Measurements from ENCODE around the gene CKAP2L.

Gene CKAP2L

DNA sequence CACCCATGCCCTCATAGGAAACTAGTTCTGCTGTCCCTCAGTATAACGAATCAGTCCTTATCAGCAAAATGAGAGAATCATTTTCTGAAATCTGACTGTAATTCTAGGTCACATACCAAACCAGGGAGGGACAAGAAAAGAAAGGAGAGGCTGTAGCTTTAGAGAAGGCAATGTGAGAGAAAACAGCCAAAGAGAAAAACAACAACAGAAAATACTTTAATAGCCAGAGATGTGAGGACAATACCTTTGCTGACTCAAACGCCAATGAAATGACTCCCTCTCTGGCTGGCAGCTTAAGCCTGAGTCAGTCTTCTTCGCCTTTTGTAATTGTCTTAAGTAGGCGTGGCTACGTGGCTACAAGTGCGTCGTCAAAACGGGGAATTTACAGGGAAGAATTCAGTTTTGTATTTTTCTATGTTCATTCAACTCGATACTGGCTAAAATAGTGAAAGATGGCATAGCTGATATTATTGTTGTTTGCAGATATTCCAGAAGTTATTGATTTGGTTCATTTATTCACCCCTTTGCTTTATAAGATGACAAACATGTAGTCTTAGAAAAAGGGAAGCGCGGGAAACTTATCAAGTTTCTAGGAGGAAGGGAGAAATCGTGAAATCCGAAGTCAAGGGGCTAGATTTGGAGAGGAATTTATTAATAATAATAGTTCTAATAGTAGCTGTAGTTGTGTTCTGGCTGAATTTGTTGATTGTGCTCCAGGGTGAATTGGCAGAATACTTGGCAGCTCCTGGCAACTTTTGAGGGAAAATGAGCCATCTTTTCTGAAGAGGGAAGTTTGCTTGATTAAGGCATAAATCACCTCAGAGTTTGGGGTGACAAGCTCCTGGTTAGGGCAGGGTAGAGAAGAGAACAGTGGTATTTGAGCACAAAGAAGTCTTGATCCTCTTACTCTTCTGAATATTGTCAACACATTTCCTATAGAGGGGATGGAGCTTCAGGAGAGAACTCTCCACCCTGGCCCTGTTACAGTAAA, 20.1 kb upstream of the CKAP2L start, which contains the start of gene IL1A:
IL1A (minus strand) TSS at position 295 of the 991 bp plus-strand sequence. CDS start 723 bp downstream, outside the sequence.
- TF ChIP-seq, protein P1, sequence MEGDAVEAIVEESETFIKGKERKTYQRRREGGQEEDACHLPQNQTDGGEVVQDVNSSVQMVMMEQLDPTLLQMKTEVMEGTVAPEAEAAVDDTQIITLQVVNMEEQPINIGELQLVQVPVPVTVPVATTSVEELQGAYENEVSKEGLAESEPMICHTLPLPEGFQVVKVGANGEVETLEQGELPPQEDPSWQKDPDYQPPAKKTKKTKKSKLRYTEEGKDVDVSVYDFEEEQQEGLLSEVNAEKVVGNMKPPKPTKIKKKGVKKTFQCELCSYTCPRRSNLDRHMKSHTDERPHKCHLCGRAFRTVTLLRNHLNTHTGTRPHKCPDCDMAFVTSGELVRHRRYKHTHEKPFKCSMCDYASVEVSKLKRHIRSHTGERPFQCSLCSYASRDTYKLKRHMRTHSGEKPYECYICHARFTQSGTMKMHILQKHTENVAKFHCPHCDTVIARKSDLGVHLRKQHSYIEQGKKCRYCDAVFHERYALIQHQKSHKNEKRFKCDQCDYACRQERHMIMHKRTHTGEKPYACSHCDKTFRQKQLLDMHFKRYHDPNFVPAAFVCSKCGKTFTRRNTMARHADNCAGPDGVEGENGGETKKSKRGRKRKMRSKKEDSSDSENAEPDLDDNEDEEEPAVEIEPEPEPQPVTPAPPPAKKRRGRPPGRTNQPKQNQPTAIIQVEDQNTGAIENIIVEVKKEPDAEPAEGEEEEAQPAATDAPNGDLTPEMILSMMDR (IDR thresholded peaks at IDR 0.05): no peak
- H3K36me3 ChIP-seq: no peaks in the 10 kb centered on the region
- H3K27ac ChIP-seq: peak within 1 kb of the TSS; percentile 78
- no peaks in the 10 kb centered on the region for H3K27me3 ChIP-seq
- peak within 1 kb of the TSS; percentile 25 to 42 for H3K4me3 ChIP-seq (ENCODE audit: low read depth in 1 of 2, low read length in 1 of 2)
- peaks cover 50 to 57% of the 10 kb centered on the region in 2 experiments for H3K4me1 ChIP-seq (ENCODE audit: control insufficient read depth in 1 of 2, insufficient read depth in 1 of 2, low read depth in 1 of 2, low read length in 1 of 2)
- H3K9me3 ChIP-seq: no peaks in the 10 kb centered on the region

DNA sequence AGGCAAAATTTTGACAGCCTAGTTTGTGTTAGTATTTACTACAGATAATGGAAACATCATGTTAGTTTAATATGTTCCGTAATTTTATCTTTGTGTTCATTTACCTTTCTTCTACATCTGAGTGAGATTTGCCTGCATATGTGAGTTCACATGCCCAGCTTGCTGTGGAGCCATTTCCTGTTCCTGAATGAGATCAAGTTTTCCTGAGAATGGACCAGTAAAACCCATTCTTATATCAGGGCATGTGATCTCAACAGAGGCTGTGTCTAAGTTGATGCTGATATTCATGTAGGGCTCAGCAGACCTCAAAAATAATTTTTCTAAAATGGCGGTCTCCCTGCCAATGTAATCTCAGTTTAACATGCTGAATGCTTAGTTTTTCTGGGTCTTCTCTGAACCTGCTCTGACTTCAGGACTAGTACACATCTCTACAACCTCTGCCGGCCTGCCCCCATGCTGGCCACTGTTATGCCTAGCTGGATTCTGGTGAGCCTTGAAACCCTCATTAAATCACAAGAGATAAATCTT, 18.8 kb upstream of the CKAP2L start:
- TF ChIP-seq, protein P1 (IDR thresholded peaks at IDR 0.05): no peak
- Histone ChIP-seq H3K4me3 (ENCODE audit: low read depth in 1 of 2, low read length in 1 of 2) (no peak overlapping the region), H3K4me1 (ENCODE audit: control insufficient read depth in 1 of 2, insufficient read depth in 1 of 2, low read depth in 1 of 2, low read length in 1 of 2) (peaks cover 38 to 45% of the 10 kb centered on the region in 2 experiments), H3K27me3 (no peaks in the 10 kb centered on the region), H3K27ac (no peak overlapping the region), H3K9me3 (no peaks in the 10 kb centered on the region), H3K36me3 (no peaks in the 10 kb centered on the region)

DNA sequence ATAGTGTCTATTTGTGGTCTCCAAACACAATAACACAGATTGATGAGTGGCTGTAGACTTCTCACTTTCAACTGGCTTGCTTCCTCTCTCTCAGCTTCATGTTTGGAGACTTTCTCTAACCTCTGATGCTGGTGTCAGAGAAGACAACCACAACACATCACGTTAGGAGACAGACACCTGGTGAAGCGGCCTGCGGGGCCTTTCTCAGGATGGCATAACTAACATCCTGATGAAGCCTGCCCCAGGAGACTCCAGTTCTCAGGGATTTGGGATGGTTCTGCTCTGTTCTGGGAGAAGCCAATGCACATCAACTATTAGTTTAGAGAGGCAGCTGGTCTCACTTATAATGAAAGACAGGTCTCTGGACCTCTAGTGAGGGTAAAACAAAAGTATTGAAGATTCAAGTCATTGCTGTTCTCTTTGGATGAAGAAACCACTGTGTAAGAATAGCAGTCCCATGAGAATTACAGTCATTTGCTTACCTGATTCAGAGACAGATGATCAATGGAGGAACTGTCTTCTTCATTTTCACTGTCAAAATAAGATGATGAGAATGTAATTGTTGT, 17.9 kb upstream of the CKAP2L start:
- no peaks in the 10 kb centered on the region for H3K36me3 ChIP-seq
- TF ChIP-seq, protein P1 (IDR thresholded peaks at IDR 0.05): no peak
- H3K27ac ChIP-seq: no peak overlapping the region
- peaks cover 28 to 35% of the 10 kb centered on the region in 2 experiments for H3K4me1 ChIP-seq (ENCODE audit: control insufficient read depth in 1 of 2, insufficient read depth in 1 of 2, low read depth in 1 of 2, low read length in 1 of 2)
- no peaks in the 10 kb centered on the region for H3K9me3 ChIP-seq
- no peak overlapping the region for H3K4me3 ChIP-seq (ENCODE audit: low read depth in 1 of 2, low read length in 1 of 2)
- H3K27me3 ChIP-seq: peaks cover 6% of the 10 kb centered on the region

DNA sequence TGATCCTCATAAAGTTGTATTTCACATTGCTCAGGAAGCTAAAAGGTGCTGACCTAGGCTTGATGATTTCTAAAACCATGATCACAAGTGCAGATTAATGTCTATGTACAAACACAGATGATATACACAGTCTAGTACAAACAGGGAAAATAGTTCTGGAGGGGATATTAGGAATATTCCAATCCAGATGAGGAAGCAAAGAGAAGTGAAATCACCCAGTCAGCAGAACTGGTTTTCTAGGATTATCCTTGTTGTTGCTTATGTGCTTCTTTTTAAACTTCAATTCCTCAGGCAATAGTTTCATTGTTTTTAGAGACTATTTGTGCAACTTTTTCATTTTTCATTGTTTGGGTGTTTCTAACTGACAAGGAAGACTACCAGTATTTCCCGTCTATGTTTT, 15.2 kb upstream of the CKAP2L start:
- TF ChIP-seq, protein P1 (IDR thresholded peaks at IDR 0.05): no peak
- peaks cover 12% of the 10 kb centered on the region for H3K27me3 ChIP-seq
- H3K4me3 ChIP-seq (ENCODE audit: low read depth in 1 of 2, low read length in 1 of 2): no peak overlapping the region
- H3K36me3 ChIP-seq: no peaks in the 10 kb centered on the region
- no peaks in the 10 kb centered on the region for H3K9me3 ChIP-seq
- H3K4me1 ChIP-seq (ENCODE audit: control insufficient read depth in 1 of 2, insufficient read depth in 1 of 2, low read depth in 1 of 2, low read length in 1 of 2): peaks cover 6 to 8% of the 10 kb centered on the region in 2 experiments
- no peak overlapping the region for H3K27ac ChIP-seq

DNA sequence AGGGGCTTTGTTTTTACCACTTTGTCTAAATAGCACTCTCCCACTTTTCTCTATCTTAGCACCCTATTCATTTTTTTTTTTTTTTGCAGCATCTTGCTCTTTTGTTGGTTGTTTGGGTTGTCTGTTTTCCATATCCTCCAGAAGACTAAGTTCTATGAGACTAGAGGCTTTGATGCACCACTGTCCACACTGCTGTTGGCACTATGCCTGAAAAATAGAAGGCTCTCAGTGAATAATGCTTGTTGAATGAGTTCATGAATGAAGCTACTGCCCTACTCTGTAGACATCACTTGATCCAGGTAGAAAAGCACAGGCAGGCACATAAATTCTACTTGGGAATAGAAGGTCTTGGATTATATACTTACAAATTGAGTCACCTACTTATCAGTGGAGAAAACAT, 12.6 kb upstream of the CKAP2L start:
- H3K27me3 ChIP-seq: peaks cover 12% of the 10 kb centered on the region
- H3K4me1 ChIP-seq (ENCODE audit: control insufficient read depth in 1 of 2, insufficient read depth in 1 of 2, low read depth in 1 of 2, low read length in 1 of 2): peaks cover 9 to 11% of the 10 kb centered on the region in 2 experiments
- H3K27ac ChIP-seq: no peak overlapping the region
- H3K9me3 ChIP-seq: no peaks in the 10 kb centered on the region
- TF ChIP-seq, protein P1 (IDR thresholded peaks at IDR 0.05): no peak
- H3K4me3 ChIP-seq (ENCODE audit: low read depth in 1 of 2, low read length in 1 of 2): no peak overlapping the region
- H3K36me3 ChIP-seq: no peaks in the 10 kb centered on the region

Data from neutrophil (primary cell).